ENCODE results near the gene ADCY1.
"Not testable (repeated sequence)": the region's sequence is repeated elsewhere in the genome, so short reads cannot be mapped to it uniquely, and the experiment has no call there.

ADCY1 gene

GRCh38 chr7:45715471-45716352 lies 141.5 kb downstream of the ADCY1 start:
- no peak for DNase-seq

GRCh38 chr7:45716380-45717203 lies 142.4 kb downstream of the ADCY1 start:
- DNase-seq = no peak

- DNase-seq = no peak
These were observed 143.5 kb downstream of the ADCY1 start for GRCh38 chr7:45717537-45718235.

DNA sequence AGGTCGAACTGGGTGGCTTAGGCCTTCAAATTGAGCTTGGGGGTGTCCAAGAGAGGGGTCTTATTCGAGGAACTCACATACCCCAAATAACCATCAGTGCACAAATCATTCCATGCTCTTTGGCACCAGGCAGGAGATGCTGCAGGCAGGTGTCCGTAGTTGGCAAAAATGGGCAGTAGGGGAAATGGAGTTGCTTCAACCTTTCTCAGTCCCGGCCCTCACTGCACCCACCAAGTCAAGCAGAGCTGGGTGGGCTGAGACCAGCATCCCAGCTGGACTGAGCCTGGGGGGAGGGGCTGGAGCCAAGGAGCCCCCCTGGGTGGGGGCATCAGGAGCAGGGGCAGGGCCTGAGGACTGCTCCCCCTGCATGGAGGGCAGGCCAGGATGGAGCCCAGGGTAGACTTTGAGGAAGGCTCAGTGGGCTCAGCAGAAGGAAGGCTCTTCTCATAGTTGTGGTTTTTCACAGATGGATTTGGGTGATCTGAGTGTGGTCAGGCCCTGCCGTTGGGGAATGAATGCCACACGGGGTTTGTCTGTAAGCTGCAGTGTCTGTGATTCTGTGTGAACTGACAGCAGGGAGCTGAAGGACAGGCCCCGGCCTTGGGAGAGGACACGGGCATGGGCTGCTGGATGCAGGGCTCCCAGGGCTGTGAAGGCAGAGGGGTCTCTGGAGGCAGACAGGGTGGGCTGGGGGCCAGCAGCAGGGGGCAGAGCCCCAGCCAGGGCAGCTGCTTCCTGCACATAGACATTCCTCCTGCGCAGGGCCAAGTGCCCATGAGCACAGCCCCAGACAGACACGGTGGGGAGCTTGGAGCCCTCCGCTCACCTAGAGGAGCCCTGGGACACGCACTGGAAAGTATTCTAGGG lies 144.5 kb downstream of the ADCY1 start:
- no peak for DNase-seq

- DNase-seq = no peak
These were observed 146.8 kb downstream of the ADCY1 start for GRCh38 chr7:45720989-45721388.

DNA sequence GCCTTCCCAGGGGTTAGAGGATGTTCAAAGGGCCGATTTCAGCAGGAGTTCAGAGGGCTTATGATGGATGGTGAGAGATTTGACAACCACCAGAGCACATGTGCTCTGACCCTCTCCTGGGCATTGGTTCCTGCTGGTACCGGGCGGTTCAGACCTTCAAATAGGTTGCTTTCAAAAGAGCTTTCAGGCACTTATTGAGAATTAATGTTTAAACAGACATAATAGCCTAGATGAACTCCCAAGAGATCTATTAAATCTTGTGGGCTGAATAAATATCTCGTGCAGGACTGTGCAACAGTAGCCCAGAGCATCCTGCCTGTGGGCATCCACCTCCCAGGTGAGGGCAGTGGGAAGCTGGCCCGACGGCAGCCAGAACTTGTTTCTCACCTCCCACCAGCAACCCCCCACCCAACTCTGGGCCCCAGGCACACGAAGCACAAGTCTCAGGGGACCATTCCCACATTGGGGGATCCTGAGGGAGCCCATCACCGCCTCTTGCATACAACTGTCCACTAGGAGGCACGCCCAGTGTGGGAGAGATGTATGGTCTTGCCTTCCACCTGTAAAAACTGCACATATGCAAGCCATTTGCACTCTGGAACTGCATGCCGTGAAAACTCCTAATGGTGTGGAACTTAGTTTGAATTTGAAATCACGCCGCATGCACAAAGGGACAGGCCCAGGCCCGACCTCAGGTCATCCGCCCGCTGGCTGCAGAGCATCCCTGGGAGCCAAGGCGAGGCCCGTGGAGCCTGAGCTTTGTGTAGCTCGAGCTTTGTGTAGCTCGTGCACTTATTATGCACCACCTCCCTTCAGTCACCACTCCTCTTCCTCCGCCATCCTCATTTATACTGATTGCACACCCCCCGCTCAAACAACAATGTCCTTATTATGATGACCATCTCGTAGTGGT lies 147.8 kb downstream of the ADCY1 start:
- DNase-seq = no peak

GRCh38 chr7:45725231-45725630 lies 151.1 kb downstream of the ADCY1 start:
- not testable (repeated sequence) for DNase-seq

- no peak for DNase-seq
These were observed 152.7 kb downstream of the ADCY1 start for GRCh38 chr7:45726883-45727282.

DNA sequence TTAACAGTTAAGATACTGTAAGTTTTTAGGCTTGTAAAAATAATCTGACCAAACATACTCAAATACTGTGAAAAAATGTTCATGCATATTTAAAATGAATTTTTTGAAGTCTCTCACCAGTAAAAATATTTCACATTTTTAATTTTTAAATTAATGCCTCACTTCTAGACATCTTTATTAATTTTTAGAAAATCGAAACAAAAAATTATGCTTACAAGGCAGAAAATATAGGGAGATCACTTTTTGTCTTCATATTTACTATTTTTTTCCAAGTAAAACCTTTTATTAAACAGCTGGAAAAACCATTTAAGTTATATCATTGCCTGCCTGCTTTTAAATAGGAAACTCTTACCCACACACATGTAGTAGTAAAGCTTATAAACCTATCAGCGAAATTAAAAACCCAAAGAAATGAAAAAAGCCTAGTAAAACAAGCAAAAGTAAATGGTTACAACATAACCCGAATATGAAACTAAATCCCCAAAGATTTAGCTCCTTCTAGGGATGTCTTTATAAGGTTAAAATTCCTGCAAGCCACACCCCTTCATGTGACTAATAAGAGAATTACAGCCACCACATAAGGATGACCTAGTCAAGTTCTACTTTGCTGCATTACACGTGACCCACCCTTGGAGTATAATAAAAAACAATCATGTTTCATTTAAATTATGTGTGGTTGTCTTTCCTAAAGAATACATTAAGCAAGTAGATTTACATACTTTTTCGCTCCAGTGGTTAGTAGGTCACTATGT lies 157.7 kb downstream of the ADCY1 start:
- not testable (repeated sequence) for DNase-seq

- DNase-seq = not testable (repeated sequence)
These were observed 164.8 kb downstream of the ADCY1 start for GRCh38 chr7:45738920-45739319.

DNA sequence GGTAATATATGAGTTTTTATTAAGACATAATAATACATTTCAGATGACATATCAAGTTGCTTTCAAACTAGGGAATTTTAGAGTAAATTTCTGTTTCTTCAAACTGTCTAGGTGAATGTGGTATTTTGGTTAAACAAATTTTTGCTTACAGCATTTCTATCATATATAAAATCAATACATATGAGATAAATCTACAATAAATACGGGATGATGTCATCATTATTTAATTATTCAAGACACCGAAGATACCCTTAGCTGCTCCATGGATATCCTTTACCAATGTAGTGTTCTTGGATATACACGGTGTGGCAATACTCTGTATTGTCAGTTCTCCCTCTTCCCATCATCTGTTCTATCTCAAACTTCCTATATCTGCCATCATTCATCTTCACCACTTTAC lies 166.4 kb downstream of the ADCY1 start:
- not testable (repeated sequence) for DNase-seq

GRCh38 chr7:45748976-45749375 lies 174.8 kb downstream of the ADCY1 start:
- not testable (repeated sequence) for DNase-seq

GRCh38 chr7:45751352-45751751 lies 177.2 kb downstream of the ADCY1 start:
- not testable (repeated sequence) for DNase-seq

DNA sequence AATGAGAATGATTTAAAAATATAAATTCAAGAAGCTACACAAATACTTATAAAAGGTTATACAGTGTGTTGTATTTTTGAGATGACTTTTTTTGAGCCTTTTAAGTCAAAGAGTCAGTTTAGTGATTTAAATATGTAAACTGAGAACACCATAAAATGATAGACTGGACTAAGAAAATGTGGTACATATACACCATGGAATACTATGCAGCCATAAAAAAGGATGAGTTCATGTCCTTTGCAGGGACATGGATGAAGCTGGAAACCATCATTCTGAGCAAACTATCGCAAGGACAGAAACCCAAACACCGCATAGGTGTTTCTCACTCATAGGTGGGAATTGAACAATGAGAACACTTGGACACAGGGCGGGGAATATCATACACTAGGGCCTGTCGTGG lies 182.2 kb downstream of the ADCY1 start:
- DNase-seq = not testable (repeated sequence)

GRCh38 chr7:45756757-45757156 lies 182.6 kb downstream of the ADCY1 start:
- not testable (repeated sequence) for DNase-seq

GRCh38 chr7:45759464-45759863 lies 185.3 kb downstream of the ADCY1 start:
- DNase-seq = not testable (repeated sequence)

- DNase-seq = not testable (repeated sequence)
These were observed 187.5 kb downstream of the ADCY1 start for GRCh38 chr7:45761545-45762205.

DNA sequence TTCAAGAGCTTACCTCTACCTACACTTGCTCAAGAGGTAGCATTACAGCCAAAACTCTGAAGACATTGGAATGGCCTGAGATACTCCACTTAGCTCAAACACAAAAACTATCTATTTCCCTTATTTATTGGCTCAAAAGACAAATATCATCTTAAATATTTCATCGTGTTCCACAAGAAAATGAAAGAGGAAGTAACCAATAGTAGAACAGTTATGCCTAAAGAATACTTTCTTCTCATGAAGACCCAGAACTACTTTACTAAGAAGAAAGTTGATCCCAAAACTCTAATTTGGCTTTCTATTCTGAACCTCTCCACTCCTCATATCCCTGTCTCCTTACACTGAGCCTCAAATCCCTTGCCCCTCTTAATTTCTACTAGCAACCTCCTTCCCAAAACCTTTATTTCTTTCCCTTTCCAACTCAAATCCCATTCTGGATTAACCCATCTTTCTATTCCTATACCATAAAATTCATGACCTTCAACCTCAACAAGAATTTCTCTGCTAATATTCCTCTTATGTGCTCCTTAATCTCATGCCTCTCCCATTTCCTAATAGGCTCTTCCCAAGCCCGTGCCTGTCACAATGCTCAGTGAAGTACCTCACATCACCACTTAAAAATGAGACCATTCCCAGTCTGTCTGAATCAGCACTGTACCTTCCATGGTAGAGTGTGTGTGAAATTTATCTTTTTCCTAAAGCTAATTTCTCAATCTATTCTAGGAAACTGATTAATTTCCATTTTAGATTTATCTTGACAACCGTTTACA lies 188.2 kb downstream of the ADCY1 start:
- DNase-seq = not testable (repeated sequence)
